GM19099 (cell line): ENCODE results near the gene ASB11.

Experiments used
- POLR2A ChIP-seq: IDR thresholded peaks from 3 replicates; pipeline ENCODE4 v1.6.1; 2011; ENCODE audit warnings: low read depth; ENCODE audit not compliant: insufficient read length; ENCODE audit errors: extremely low read depth

The ASB11 gene

GRCh38 chrX:15322072-15322471, 6.6 kb upstream of the ASB11 start:
- no peak for TF ChIP-seq POLR2A

- no peak for TF ChIP-seq POLR2A
Observed at GRCh38 chrX:15321447-15321846, 6.0 kb upstream of the ASB11 start.

- TF ChIP-seq POLR2A, result no peak
Observed at GRCh38 chrX:15320297-15320696, 4.9 kb upstream of the ASB11 start.

GRCh38 chrX:15319075-15319474, 3.6 kb upstream of the ASB11 start:
- no peak for TF ChIP-seq POLR2A

GRCh38 chrX:15314472-15314871, 968 bp downstream of the ASB11 start:
- no peak for TF ChIP-seq POLR2A

- TF ChIP-seq POLR2A, result no peak
Observed at GRCh38 chrX:15311119-15311518, 4.3 kb downstream of the ASB11 start.

- TF ChIP-seq POLR2A, result no peak
Observed at GRCh38 chrX:15310117-15310516, 5.3 kb downstream of the ASB11 start.

GRCh38 chrX:15301924-15302323, 13.5 kb downstream of the ASB11 start:
- TF ChIP-seq POLR2A, result no peak

- no peak for TF ChIP-seq POLR2A
Observed at GRCh38 chrX:15299941-15300851, 15.2 kb downstream of the ASB11 start.

GRCh38 chrX:15298780-15299179, 16.7 kb downstream of the ASB11 start:
- no peak for TF ChIP-seq POLR2A

GRCh38 chrX:15298201-15298600, 17.2 kb downstream of the ASB11 start:
- TF ChIP-seq POLR2A, result no peak

- TF ChIP-seq POLR2A, result no peak
Observed at GRCh38 chrX:15293451-15293850, 22.0 kb downstream of the ASB11 start.

GRCh38 chrX:15292861-15293260, 22.6 kb downstream of the ASB11 start:
- no peak for TF ChIP-seq POLR2A

GRCh38 chrX:15277604-15278003, 37.8 kb downstream of the ASB11 start:
- TF ChIP-seq POLR2A, result no peak

GRCh38 chrX:15274946-15275345, 40.5 kb downstream of the ASB11 start:
- TF ChIP-seq POLR2A, result no peak

GRCh38 chrX:15271757-15272156, 43.7 kb downstream of the ASB11 start:
- no peak for TF ChIP-seq POLR2A

GRCh38 chrX:15269618-15270521, 45.6 kb downstream of the ASB11 start, which contains the start of gene ASB9:
Gene ASB9 (minus strand): TSS chrX:15270083. CDS start chrX:15269874, 209 bp downstream.
- TF ChIP-seq POLR2A, result no peak
